SK-N-MC (cell line): ENCODE results near the gene SLC4A7.

Experiments
- DNase-seq: peaks from one replicate; pipeline ENCODE4 v3.0.0-alpha.2; 2011; ENCODE audit warnings: low read depth, low spot score
- H3K27ac ChIP-seq: fragments of 200-600 bp; sonication (generic); 2 replicates; pipeline ENCODE4 v1.5.1; 2016; ENCODE audit warnings: mixed run types
- H3K36me3 ChIP-seq: fragments of 200-600 bp; sonication (generic); 2 replicates; pipeline ENCODE4 v1.6.1; 2017; ENCODE audit warnings: antibody characterized with exemption, low read length, mixed read lengths; ENCODE audit not compliant: insufficient read depth
- H3K4me3 ChIP-seq: fragments of 200-600 bp; sonication (generic); 2 replicates; pipeline ENCODE4 v1.5.1; 2016
- H3K9ac ChIP-seq: fragments of 200-600 bp; sonication (generic); 2 replicates; pipeline ENCODE4 v1.8.0; 2017; ENCODE audit warnings: mixed run types, mixed read lengths; ENCODE audit not compliant: insufficient read length
- H3K9me3 ChIP-seq: fragments of 200-600 bp; sonication (generic); 2 replicates; pipeline ENCODE4 v1.6.1; 2017; ENCODE audit warnings: low read depth, mild to moderate bottlenecking, antibody characterized with exemption, low read length, moderate library complexity, mixed read lengths
- EZH2 ChIP-seq: fragments of 200-600 bp; sonication (generic); IDR thresholded peaks from one replicate; pipeline ENCODE4 v1.6.1; 2017; ENCODE audit warnings: antibody characterized with exemption
- FOXP2 ChIP-seq: optimal IDR thresholded peaks from 2 replicates; pipeline ENCODE3; 2011; ENCODE audit warnings: mild to moderate bottlenecking, moderate library complexity; ENCODE audit not compliant: insufficient read depth; ENCODE audit errors: extremely low read length, control extremely low read depth
- POLR2AphosphoS5 ChIP-seq: IDR thresholded peaks from 2 replicates; pipeline ENCODE4 v1.6.1; 2012; ENCODE audit warnings: mild to moderate bottlenecking, low read depth, low read length, borderline replicate concordance

SLC4A7 gene

GRCh38 chr3:27479806-27480543 is 4.2 kb downstream of the SLC4A7 start:
- no peaks in the 10 kb centered on the region for H3K9me3 ChIP-seq
- no peak for DNase-seq
- H3K4me3 ChIP-seq: no peak overlapping the region
- no peaks in the 10 kb centered on the region for H3K36me3 ChIP-seq
- no peak overlapping the region for H3K27ac ChIP-seq
- H3K9ac ChIP-seq: no peak overlapping the region
- TF ChIP-seq EZH2 (no peak), POLR2AphosphoS5 (no peak), FOXP2 (no peak)

DNA sequence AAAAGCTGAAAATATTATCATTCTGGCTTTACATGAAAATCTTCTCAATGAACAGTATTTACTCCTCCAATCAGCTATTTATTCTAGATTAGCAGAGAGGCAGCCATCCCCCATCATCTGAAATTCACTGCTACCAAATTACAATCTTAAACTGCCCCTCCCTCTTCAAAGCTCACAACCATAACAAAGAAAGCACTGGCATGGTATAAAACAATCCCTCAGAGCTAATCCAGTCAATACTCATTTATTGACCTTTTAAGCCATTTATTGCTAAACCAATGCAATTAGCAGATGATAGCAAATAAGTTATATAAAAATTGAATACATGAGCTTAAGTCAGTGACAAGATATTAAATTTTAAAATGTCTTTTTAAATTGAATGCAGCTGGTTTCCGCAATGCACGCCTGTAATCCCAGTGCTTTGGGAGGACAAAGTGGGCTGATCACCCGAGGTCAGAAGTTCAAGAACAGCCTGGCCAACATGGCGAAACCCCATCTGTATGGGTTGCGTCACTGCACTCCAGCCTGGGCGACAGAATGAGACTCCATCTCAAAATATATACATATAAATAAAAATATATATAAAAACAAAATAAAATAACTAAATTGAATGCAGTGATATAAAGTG is 12.1 kb downstream of the SLC4A7 start:
- no peak for TF ChIP-seq POLR2AphosphoS5
- no peak for TF ChIP-seq FOXP2
- no peak for TF ChIP-seq EZH2
- no peak for DNase-seq
- H3K4me3 ChIP-seq: no peak overlapping the region
- H3K9ac ChIP-seq: no peak overlapping the region
- no peaks in the 10 kb centered on the region for H3K9me3 ChIP-seq
- no peaks in the 10 kb centered on the region for H3K36me3 ChIP-seq
- H3K27ac ChIP-seq: 0 out of 2 replicates have a peak overlapping the region, but pooled peaks have one; percentile 50

DNA sequence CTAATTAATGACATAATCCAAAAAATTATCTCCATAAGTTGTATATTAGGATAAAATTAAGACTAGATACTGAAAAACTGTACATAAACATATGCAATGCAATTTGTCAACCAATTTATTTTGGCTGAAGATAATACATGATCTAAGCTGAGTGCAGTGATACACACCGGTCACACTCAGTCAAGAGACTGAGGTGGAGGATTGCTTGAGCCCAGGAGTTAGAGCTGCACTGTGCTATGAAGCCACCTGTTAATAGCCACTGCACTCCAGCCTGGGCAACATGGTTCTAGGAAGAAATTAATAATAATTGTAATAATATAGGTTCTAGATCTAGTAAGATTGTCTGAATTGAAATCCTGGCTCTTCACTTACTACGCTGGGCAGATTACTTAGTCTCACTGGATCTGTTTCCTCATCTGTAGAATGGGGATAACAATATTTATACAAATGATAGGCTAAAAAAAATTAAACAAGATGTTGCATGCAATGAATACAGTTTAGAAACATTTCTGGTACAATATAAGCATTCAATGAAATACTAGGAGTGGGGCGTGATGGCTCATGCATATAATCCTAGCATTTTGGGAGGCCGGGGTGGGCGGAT is 15.8 kb downstream of the SLC4A7 start:
- Histone ChIP-seq H3K27ac (no peak overlapping the region), H3K9me3 (no peaks in the 10 kb centered on the region), H3K9ac (no peak overlapping the region), H3K4me3 (no peak overlapping the region), H3K36me3 (no peaks in the 10 kb centered on the region)
- TF ChIP-seq FOXP2: no peak
- no peak for TF ChIP-seq EZH2
- no peak for TF ChIP-seq POLR2AphosphoS5
- DNase-seq: no peak

- DNase-seq: peak; percentile 30
- H3K4me3 ChIP-seq: peak overlapping the region; percentile 37; the same call in 1 of the 2 replicates
These were observed 16.6 kb downstream of the SLC4A7 start for GRCh38 chr3:27467545-27467944.

DNA sequence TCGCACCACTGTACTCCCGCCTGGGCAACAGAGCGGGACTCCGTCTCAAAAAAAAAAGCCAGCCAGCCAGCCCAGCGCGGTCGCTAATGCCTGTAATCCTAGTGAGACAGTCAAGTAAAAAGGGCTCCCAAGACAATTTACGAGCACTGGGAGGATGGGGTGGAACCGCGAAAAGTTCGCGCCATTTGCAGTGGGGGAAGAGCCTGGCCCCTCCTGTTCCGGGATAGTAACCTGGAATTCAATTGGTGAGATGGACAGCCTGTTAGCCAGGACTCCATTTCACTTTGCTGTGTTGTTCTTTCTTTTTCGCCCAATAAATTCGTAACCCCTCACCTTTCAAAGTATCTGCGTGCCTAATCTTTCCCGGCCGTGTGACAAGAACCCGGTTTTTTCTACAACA is 19.5 kb downstream of the SLC4A7 start:
- Histone ChIP-seq H3K4me3 (no peak overlapping the region), H3K36me3 (no peaks in the 10 kb centered on the region), H3K9me3 (no peaks in the 10 kb centered on the region), H3K27ac (no peak overlapping the region), H3K9ac (no peak overlapping the region)
- no peak for DNase-seq
- TF ChIP-seq POLR2AphosphoS5 (no peak), EZH2 (no peak), FOXP2 (no peak)

More at GRCh38 chr3:27467545-27467944, 16.6 kb downstream of the SLC4A7 start:
- TF ChIP-seq POLR2AphosphoS5: no peak
- no peak for TF ChIP-seq EZH2
- TF ChIP-seq FOXP2: no peak
- Histone ChIP-seq H3K27ac (no peak overlapping the region), H3K9me3 (no peaks in the 10 kb centered on the region), H3K36me3 (no peaks in the 10 kb centered on the region), H3K9ac (no peak overlapping the region)

GRCh38 chr3:27462228-27462627 is 22.0 kb downstream of the SLC4A7 start:
- TF ChIP-seq POLR2AphosphoS5: no peak
- no peak for TF ChIP-seq FOXP2
- no peak for TF ChIP-seq EZH2
- H3K9me3 ChIP-seq: no peaks in the 10 kb centered on the region
- no peak overlapping the region for H3K27ac ChIP-seq
- no peaks in the 10 kb centered on the region for H3K36me3 ChIP-seq
- DNase-seq: no peak
- no peak overlapping the region for H3K9ac ChIP-seq
- H3K4me3 ChIP-seq: no peak overlapping the region

DNA sequence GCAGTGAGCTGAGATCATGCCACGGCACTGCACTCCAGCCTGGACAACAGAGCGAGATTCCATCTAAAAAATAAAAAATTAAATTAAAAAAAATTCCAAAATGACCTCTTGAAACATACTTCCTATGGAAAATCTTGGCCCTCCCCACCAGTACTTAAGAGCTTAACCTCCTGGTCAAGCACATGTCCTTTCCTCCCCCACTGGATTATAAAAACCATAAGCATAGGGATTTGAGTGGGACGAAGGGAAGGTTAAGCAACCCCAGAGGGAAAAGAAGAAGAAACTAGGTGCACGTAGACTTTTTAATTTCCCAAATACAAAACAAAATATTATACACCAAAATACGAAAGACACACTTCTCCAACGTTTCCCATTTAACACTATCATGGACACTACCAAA is 25.3 kb downstream of the SLC4A7 start:
- no peaks in the 10 kb centered on the region for H3K9me3 ChIP-seq
- no peak overlapping the region for H3K4me3 ChIP-seq
- DNase-seq: no peak
- H3K36me3 ChIP-seq: no peaks in the 10 kb centered on the region
- H3K9ac ChIP-seq: no peak overlapping the region
- TF ChIP-seq FOXP2: no peak
- no peak for TF ChIP-seq EZH2
- TF ChIP-seq POLR2AphosphoS5: no peak
- H3K27ac ChIP-seq: no peak overlapping the region

DNA sequence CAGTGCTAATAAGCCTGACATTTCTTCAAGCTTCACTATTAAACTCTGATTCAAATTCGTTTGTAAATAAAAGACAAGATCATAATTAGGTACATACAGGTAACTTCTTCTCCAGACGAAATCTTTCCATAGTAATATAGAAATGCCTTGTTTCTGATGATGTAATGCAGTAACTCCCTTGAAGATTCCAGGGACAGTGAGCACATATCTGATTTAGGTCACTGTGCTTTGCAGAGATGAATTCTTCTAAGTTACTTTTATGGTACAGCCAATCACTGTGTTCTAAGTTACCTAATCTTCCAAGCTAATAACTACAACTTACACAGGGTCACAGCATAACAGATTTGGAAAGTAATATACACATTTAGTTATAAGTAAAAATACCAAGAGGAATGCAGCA is 27.6 kb downstream of the SLC4A7 start:
- Histone ChIP-seq H3K4me3 (no peak overlapping the region), H3K27ac (no peak overlapping the region), H3K36me3 (no peaks in the 10 kb centered on the region), H3K9me3 (no peaks in the 10 kb centered on the region), H3K9ac (no peak overlapping the region)
- DNase-seq: no peak
- no peak for TF ChIP-seq POLR2AphosphoS5
- TF ChIP-seq FOXP2: no peak
- TF ChIP-seq EZH2: no peak

DNA sequence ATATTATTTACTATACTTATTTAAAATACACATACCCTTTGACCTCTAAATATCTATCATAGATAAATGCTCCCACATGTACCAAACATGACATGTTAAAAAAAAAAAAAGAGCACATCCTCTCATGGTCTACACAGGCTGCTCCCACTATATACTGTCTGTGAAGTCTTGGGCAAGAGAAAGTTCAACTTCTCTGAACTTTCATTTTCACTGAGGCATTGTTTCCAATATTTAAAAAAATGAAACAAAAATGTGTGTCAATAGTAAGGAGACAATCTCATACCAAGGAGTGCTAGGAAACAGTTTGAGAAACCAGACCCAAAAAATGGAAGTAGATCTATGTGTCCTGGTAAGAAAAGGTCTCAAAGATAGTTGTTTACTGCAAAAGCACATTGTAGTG is 29.3 kb downstream of the SLC4A7 start:
- Histone ChIP-seq H3K9me3 (no peaks in the 10 kb centered on the region), H3K4me3 (no peak overlapping the region), H3K9ac (no peak overlapping the region), H3K27ac (no peak overlapping the region), H3K36me3 (no peaks in the 10 kb centered on the region)
- no peak for DNase-seq
- TF ChIP-seq EZH2 (no peak), POLR2AphosphoS5 (no peak), FOXP2 (no peak)
